ENCODE data around the gene PTOV1.

The PTOV1 gene

DNA sequence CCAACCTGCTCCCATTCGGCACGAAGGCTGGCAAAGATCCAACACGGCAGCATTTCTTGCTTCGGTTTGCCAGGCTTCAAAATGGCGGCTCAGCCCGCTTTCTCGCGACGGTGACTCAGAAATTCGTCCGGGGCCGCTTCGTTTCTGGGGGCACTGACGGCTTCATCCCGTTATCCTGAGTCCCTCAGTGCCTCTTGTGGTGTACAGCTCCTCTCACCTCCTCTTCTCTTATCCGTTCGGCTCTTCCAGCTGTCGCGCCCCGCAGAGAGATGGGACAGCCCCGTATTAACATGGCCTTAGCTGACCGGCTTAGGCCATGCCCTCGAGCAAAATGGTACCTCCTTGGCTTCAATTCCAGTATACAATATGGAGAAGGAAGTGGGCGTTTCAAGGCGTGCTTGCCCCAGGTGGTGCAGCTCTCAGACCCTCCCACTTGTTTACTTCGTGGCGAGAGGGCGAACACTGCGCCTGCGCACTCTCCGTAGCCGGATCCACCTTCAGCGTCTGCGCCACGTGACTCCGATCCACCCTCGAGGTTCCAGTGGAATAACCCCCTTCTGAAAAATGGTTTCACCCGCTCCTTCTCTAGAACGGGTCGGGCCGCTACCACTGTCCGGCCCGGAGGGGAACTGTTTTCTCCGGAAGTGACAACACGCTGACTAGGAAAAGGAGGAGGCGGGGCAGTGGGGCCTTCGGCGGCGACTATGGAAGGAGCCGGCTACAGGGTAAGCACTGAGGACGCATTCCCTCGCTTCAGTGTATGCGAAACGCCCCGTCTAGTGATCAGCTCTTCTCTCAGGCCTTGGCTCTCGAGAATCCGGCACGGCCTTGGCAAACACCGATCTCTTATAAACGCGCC, 26.3 kb downstream of the PTOV1 start, which contains the start of the genes AKT1S1 and TBC1D17:
Gene AKT1S1, minus strand, starts transcription at position 336 of the 859 bp plus-strand sequence. CDS start 4,060 bp downstream, outside the sequence.
Gene TBC1D17, plus strand, starts transcription at position 683 of the 859 bp plus-strand sequence. Its CDS starts 22 bp downstream, at position 705.
- peak; percentile 100 for DNase-seq

GRCh38 chr19:49877879-49878743, 27.2 kb downstream of the PTOV1 start:
- peak; percentile 97 for DNase-seq

GRCh38 chr19:49878744-49879070, 27.7 kb downstream of the PTOV1 start:
- DNase-seq: no peak

- no peak for DNase-seq
Observed at GRCh38 chr19:49879243-49879963, 28.4 kb downstream of the PTOV1 start.

DNA sequence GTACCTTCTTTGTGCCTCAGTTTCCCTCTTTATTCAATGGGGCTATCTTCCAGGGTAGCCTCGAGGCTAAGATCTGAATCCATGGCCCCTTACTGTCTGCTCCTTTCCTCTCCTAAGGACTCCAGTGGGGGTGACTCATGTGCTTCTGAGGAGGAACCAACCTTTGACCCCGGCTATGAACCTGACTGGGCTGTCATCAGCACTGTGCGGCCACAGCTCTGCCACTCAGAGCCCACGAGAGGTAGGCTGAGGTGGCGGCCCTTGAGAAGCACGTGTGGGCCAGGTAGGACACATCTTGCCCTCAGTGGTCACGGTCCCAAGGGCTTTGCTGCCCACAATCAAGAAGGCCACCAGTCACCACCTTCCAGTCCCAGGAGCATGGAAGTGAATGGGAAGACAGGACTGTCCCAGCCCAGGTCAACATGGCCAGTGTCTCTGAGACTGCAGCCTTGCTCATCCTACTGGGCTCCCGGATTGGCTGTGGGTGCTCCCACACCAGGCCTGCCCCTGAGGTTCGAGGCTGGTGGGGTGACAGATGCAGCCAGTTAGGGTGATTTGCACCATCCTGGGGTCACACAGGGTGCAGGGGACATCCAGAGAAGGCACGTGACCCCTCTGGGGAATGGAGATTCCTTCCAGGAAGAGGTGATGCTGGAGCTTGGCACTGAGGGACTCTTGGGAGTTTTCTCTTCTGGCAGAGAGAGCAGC, 29.4 kb downstream of the PTOV1 start:
- DNase-seq: no peak

- DNase-seq: no peak
Observed at GRCh38 chr19:49881186-49881585, 30.2 kb downstream of the PTOV1 start.

DNA sequence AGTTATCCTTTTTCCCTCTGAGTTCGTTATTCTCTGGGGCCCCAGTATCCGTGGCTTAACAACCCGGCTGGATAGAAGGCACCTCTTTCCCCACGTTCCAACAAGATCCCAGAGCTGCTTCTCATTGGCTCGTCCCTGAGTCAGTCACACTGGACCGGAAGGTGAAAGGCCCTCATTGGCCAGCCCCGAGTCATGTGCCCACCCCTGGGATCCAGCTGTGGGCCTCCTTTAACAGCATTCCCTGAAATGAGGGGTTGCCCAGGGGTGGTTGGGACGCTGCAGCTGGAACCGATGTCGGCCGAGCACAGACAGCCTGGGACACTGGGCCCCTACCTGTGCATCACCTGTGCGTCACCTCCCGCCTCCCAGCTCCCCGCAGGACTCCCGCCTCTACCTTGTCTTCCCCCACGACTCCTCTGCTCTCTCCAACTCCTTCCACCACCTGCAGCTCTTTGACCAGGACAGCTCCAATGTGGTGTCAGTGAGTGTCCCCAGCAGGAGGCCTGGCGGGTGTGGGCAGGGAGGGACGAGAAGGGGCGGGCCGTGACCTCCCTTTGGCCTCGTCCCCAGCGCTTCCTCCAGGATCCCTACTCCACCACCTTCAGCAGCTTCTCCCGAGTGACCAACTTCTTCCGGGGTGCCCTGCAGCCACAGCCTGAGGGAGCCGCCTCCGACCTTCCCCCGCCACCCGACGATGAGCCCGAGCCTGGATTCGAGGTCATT, 30.9 kb downstream of the PTOV1 start:
- DNase-seq: no peak

DNA sequence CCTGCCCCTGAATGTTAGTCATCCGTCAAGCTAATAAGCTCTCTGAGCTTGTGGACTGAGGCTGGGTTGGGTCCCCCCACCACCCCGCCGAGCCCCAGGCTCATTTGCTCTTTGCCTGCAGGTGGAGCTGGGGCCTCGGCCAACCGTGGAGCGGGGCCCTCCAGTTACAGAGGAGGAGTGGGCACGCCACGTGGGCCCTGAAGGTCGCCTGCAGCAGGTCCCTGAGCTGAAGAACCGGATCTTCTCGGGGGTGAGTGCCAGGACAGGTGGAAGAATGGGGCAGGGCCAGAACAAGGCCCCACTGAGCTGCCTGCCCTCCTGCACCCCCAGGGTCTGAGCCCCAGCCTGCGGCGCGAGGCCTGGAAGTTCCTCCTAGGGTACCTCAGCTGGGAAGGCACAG, 31.7 kb downstream of the PTOV1 start:
- DNase-seq: no peak

DNA sequence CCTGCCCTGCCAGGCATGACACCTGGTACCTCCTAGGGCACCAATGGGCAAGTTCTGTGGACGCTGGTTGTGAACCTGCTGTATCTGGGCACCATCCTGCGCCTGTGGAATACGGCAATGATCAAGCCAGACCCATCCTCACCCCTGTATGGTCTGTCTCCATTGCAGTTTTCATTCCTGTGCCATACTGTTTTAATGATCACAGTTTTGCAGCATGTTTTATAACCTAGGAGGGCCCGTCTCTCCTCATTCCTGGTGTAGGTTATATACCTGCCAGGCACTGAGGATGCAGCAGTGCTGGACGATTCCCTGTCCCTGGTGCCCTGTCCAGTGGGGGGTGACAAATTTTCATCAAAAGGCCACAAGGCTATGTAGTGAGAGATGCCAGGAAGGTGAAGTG, 32.1 kb downstream of the PTOV1 start:
- DNase-seq: no peak

GRCh38 chr19:49884109-49884508, 33.1 kb downstream of the PTOV1 start:
- DNase-seq: no peak

DNA sequence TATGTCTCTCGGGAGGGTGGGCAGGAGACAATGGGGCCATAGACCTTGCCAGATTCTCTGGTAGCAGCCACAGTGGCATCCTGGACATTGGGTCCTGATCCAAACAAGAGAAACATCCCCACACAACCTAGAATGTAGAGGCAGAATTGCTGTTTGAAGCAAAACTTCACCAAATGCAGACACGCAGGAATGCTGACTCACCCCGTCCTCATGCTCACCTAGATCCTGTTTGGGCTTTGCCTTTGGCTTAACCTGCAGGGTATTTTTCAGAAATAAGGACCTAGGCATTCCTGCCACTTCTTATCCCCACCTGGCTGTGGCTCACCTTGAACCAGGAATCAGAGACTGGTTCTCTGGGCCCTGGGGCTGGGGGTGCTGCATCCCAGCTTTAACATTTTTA, 33.8 kb downstream of the PTOV1 start:
- no peak for DNase-seq

- DNase-seq: no peak
Observed at GRCh38 chr19:49887037-49887664, 36.2 kb downstream of the PTOV1 start.

GRCh38 chr19:49887665-49888509, 36.9 kb downstream of the PTOV1 start:
- no peak for DNase-seq

DNA sequence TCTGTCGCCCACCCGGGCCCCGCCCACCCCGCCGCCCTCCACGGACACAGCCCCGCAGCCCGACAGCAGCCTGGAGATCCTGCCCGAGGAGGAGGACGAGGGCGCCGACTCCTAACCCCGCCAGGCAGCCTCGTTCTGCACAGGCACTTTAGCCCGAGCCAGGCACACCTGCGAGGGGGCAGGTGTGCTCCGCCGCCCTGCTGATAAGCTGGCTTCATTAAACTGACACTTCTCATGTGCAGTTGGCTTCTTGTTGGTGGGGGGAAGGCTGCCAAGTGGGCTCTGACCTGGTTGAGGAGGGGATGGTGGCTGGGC, 37.5 kb downstream of the PTOV1 start:
- DNase-seq: peak; percentile 23

- no peak for DNase-seq
Observed at GRCh38 chr19:49889038-49889686, 38.2 kb downstream of the PTOV1 start.

GRCh38 chr19:49889687-49890348, 38.9 kb downstream of the PTOV1 start:
- peak; percentile 53 for DNase-seq

DNA sequence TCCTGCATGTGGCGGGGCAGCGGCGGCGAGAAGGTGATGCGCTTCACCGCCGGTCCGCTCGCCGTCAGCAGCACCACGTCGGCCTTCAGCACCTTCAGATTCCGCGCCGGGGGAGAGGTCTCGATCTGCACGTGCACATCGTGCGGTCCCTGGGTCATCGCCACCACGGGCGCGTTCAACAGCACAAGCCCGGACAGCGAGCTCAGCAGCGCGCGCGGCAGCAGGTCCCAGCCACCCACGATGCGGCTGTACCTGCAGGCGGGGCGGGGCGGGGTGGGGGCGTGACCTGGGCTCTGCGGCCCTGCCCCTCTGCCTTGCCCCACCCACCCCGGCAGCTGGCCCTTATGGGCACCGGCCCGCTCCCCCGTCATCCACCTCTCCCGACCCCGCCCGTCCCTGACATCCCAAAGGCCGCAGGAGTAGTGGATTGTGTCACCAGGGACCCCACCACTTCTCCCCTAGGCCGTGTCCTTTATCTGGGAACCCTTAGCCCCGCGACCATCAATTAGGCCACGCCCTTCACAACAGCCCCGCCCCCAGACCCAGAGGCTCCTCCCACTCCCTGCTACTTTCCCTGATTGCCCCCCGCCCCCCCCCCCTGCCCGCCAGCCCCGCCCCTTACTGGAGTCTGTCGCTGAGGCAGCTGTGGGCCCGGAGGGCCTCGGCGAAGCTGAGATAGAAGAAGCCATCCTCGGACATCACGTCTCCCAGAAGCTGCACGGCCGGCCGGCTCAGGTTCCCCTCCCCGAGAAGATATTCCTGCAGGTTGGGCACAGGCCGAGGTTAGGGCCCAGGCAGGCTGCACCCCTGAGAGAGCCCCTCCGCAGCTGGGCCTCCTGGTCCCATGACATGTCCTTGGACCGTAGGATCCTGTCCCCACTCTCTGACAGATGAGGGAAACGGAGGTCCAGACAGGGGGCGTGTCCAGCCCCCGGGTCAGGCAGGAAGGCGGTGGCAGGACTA, 39.7 kb downstream of the PTOV1 start:
- peak; percentile 53 for DNase-seq

DNA sequence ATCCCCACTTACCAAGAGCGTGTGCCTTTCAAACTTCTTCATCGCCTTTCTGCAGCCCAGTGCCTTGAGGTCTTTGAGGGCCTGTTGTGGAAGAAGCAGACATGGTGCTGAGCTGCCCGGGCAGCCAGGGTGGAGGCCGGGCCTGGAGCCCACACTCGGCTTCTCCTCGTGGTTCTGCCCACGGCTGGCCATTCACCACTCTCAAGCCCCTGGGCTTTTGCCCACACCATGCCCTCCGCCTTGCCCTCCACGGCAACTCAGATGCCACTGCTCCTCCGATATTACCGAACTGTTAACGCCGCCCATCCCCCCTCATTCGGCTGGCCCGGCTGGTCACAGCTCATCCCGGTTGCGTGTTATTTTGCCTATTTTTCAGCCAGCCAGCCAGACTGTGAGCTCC, 40.4 kb downstream of the PTOV1 start:
- no peak for DNase-seq

All from NCI-H2171 treated with DMSO at 0.1 percent for 48 hours (cell line).